ENCODE measurements around the gene CHID1.

- TF ChIP-seq, protein P1, sequence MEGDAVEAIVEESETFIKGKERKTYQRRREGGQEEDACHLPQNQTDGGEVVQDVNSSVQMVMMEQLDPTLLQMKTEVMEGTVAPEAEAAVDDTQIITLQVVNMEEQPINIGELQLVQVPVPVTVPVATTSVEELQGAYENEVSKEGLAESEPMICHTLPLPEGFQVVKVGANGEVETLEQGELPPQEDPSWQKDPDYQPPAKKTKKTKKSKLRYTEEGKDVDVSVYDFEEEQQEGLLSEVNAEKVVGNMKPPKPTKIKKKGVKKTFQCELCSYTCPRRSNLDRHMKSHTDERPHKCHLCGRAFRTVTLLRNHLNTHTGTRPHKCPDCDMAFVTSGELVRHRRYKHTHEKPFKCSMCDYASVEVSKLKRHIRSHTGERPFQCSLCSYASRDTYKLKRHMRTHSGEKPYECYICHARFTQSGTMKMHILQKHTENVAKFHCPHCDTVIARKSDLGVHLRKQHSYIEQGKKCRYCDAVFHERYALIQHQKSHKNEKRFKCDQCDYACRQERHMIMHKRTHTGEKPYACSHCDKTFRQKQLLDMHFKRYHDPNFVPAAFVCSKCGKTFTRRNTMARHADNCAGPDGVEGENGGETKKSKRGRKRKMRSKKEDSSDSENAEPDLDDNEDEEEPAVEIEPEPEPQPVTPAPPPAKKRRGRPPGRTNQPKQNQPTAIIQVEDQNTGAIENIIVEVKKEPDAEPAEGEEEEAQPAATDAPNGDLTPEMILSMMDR (IDR thresholded peaks at IDR 0.05) = no peak
- no peak for TF ChIP-seq POLR2A (IDR thresholded peaks at IDR 0.05)
- no peak for TF ChIP-seq POLR2AphosphoS5 (IDR thresholded peaks at IDR 0.05; ENCODE audit: insufficient read depth in 1 of 2, low read depth in 1 of 2)
Observed at GRCh38 chr11:868802-869201, 41.8 kb downstream of the CHID1 start.
